K562 (cell line): ENCODE data around the gene GPR183. TPM values are rescaled to one million over a fixed set of nuclear protein-coding genes. Genes with fewer than 3 reads are reported as not detected.

Source experiments
- ATAC-seq: fragments of 200-7000 bp; cut with Tn5 transposase; 3 replicates; pipeline ENCODE4 v1.9.1; 2020; ENCODE audit warnings: moderate library complexity
- BruUV-seq: library from RNA; stranded (reverse); fragments of 400-500 nt; replicated peaks from 2 replicates; lab custom pipeline; 2021; lab: Mats Ljungman, UMichigan
- CTCF ChIA-PET: fragments of 300-600 bp; formaldehyde crosslinking; extraction: SDS; loops from one replicate; lab custom pipeline; 2021; ENCODE audit warnings: low intra/inter-chr PET ratio; lab: Yijun Ruan, JAX
- POLR2A ChIA-PET: fragments of 300-600, 350-650 bp; sonication (Branson Sonifier 250); formaldehyde crosslinking; extraction: SDS; loops from one replicate; lab custom pipeline; 2021; ENCODE audit warnings: antibody characterized with exemption, inconsistent platforms; lab: Yijun Ruan, JAX
- DNase-seq, 4 experiments: peaks; one replicate each; pipeline versions ENCODE4 v3.0.0 to v3.0.0-alpha.2; 2011 to 2018; ENCODE audit warnings: low spot score in 3 of 4, mixed read lengths in 3 of 4; ENCODE audit errors: extremely low read depth in 1 of 4
- FAIRE-seq: peaks from 2 replicates; lab custom pipeline; 2011; peaks lifted over from hg19 to GRCh38; lab: Jason Lieb, UNC
- H2AFZ ChIP-seq: 2 replicates; pipeline ENCODE4 v1.6.0; 2011; ENCODE audit warnings: low read depth, low read length, control low read depth, inconsistent platforms
- H3K27ac ChIP-seq: fragments of 200-600 bp; 3 replicates; pipeline ENCODE4 v1.8.0; 2011; ENCODE audit warnings: low read depth, mild to moderate bottlenecking, control low read depth, inconsistent platforms, low read length, moderate library complexity, mixed read lengths; ENCODE audit errors: extremely low read depth
- H3K27me3 ChIP-seq, 2 experiments: fragments of 300-600 bp in 1 of 2; 2 replicates in 1 of 2; 3 replicates in 1 of 2; pipeline versions ENCODE4 v1.6.0 to v1.8.0; 2011; ENCODE audit warnings: inconsistent platforms in 2 of 2, low read length in 2 of 2, mild to moderate bottlenecking in 1 of 2, mixed read lengths in 1 of 2, moderate library complexity in 1 of 2; ENCODE audit not compliant: control insufficient read depth in 2 of 2, insufficient read depth in 2 of 2
- H3K36me3 ChIP-seq: fragments of 300-600 bp; 3 replicates; pipeline ENCODE4 v1.8.0; 2011; ENCODE audit warnings: mild to moderate bottlenecking, low read length, inconsistent platforms; ENCODE audit not compliant: control insufficient read depth, insufficient read depth
- H3K4me1 ChIP-seq, 2 experiments: fragments of 200-600 bp in 1 of 2; replicated peaks in 1 of 2; 2 replicates in 1 of 2; 3 replicates in 1 of 2; pipeline versions ENCODE4 v1.5.1 to v1.8.0; 2011; ENCODE audit warnings: inconsistent platforms in 2 of 2, low read length in 2 of 2, mild to moderate bottlenecking in 1 of 2, mixed read lengths in 1 of 2, moderate library complexity in 1 of 2; ENCODE audit not compliant: control insufficient read depth in 2 of 2, insufficient read depth in 2 of 2
- H3K4me2 ChIP-seq: 2 replicates; pipeline ENCODE4 v1.6.1; 2011; ENCODE audit warnings: low read length, control low read depth, inconsistent platforms, mixed read lengths; ENCODE audit not compliant: insufficient read depth
- H3K4me3 ChIP-seq: fragments of 200-600 bp; sonication (generic), shearing (Covaris generic); 2 replicates; pipeline ENCODE4 v1.5.1; 2016; ENCODE audit warnings: control low read depth, inconsistent platforms
- H3K79me2 ChIP-seq: fragments of 200-600 bp; 3 replicates; pipeline ENCODE4 v1.8.0; 2011; ENCODE audit warnings: low read length, inconsistent platforms; ENCODE audit not compliant: control insufficient read depth, insufficient read depth
- H3K9ac ChIP-seq, 2 experiments: 2 replicates each; pipeline versions ENCODE4 v1.6.0 to v1.6.1; 2011; ENCODE audit warnings: low read depth in 2 of 2, low read length in 2 of 2, control low read depth in 1 of 2, inconsistent platforms in 1 of 2, mild to moderate bottlenecking in 1 of 2, mixed read lengths in 1 of 2; ENCODE audit not compliant: insufficient read depth in 1 of 2
- H3K9me1 ChIP-seq: one replicate; pipeline ENCODE4 v1.6.0; 2011; ENCODE audit warnings: inconsistent platforms, mild to moderate bottlenecking, low read length, moderate library complexity; ENCODE audit not compliant: control insufficient read depth, insufficient read depth
- H3K9me3 ChIP-seq: replicated peaks from 2 replicates; pipeline ENCODE4 v1.5.1; 2011; ENCODE audit warnings: low read depth, low read length, inconsistent platforms; ENCODE audit not compliant: control insufficient read depth, insufficient read depth
- H4K20me1 ChIP-seq: replicated peaks from 2 replicates; pipeline ENCODE4 v1.6.1; 2011; ENCODE audit warnings: low read length, inconsistent platforms, mixed read lengths; ENCODE audit not compliant: control insufficient read depth, insufficient read depth
- GABPB1 ChIP-seq: sonication (generic); formaldehyde crosslinking; IDR thresholded peaks from 2 replicates; pipeline ENCODE4 v1.8.0; 2022; ENCODE audit warnings: mild to moderate bottlenecking, missing genetic modification reagents
- HEY1 ChIP-seq: fragments of 250-450 bp; sonication (Bioruptor Pico); IDR thresholded peaks from 2 replicates; pipeline ENCODE4 v1.5.0; 2020; ENCODE audit warnings: mild to moderate bottlenecking, moderate library complexity, borderline replicate concordance
- KLF10 ChIP-seq: fragments of 250-450 bp; sonication (Bioruptor Pico); IDR thresholded peaks from 2 replicates; pipeline ENCODE4 v1.6.1; 2021; ENCODE audit warnings: matching md5 sums
- NCOA1 ChIP-seq: fragments of 450-650 bp; IDR thresholded peaks from 2 replicates; pipeline ENCODE4 v1.6.1; 2016; ENCODE audit warnings: low read depth
- NCOA4 ChIP-seq: fragments of 450-650 bp; IDR thresholded peaks from 2 replicates; pipeline ENCODE4 v1.6.1; 2018; ENCODE audit warnings: mild to moderate bottlenecking; ENCODE audit not compliant: partially characterized antibody
- PML ChIP-seq: IDR thresholded peaks from 2 replicates; pipeline ENCODE4 v1.6.1; 2012; ENCODE audit warnings: low read length, inconsistent platforms
- RBM22 ChIP-seq: fragments of 200-400 bp; formaldehyde crosslinking; IDR thresholded peaks from 2 replicates; pipeline ENCODE4 v1.6.1; 2018; ENCODE audit warnings: low read length, low read depth; ENCODE audit not compliant: poor library complexity, severe bottlenecking
- ZNF445 ChIP-seq: fragments of 250-450 bp; sonication (Bioruptor Pico); IDR thresholded peaks from 2 replicates; pipeline ENCODE4 v1.4.0; 2020; ENCODE audit warnings: low read depth, mild to moderate bottlenecking, moderate library complexity
- ZNF696 ChIP-seq: fragments of 250-450 bp; sonication (Bioruptor Pico); conservative IDR thresholded peaks from 2 replicates; pipeline ENCODE4 v1.4.0; 2020; ENCODE audit warnings: mild to moderate bottlenecking, moderate library complexity
- ZZZ3 ChIP-seq: fragments of 450-650 bp; IDR thresholded peaks from 2 replicates; pipeline ENCODE4 v1.6.1; 2016; ENCODE audit warnings: antibody characterized with exemption, mild to moderate bottlenecking, moderate library complexity
- WGBS: fragments of 100-300 bp; shearing (Covaris generic); methylation state at CpG from one replicate; pipeline ENCODE4 v1.1.6; 2016; ENCODE audit warnings: low coverage, mixed read lengths; ENCODE audit not compliant: insufficient coverage; ENCODE audit errors: missing lambda C conversion rate; 5-methylcytosine and 5-hydroxymethylcytosine counted together
- in situ Hi-C: fragments of 300-500 bp; cut with MboI; formaldehyde crosslinking; loops from 4 replicates; pipeline ENCODE4 v1.15.0; 2018; ENCODE audit warnings: inconsistent platforms, mixed read lengths
- intact Hi-C: fragments of 100-400 bp; cut with micrococcal nuclease; formaldehyde crosslinking; loops from 2 replicates; pipeline ENCODE4 v1.14.2; 2022
- polyA plus RNA-seq, 8 experiments: library from polyadenylated mRNA; depleted of rRNA in 4 of 8; stranded (reverse) in 5 of 8; unstranded in 3 of 8; fragments of >200 nt; fragmentation: Nextera tagmentation in 2 of 8; fragmentation: Illumina TruSeq in 1 of 8; extraction: Ambion mirVana in 2 of 8; extraction: Trizol in 1 of 8; gene quantifications; 2 replicates each; pipeline versions ENCODE4 v1.2.1 to v1.2.3, GENCODE V29; 2011 to 2014; ENCODE audit warnings: inconsistent platforms in 1 of 8, missing spikeins in 1 of 8
- total RNA-seq, 7 experiments: library from RNA; depleted of rRNA in 6 of 7; stranded (reverse); fragments of >200 nt in 6 of 7; fragmentation: Illumina TruSeq in 2 of 7; extraction: Trizol in 2 of 7; gene quantifications; 2 replicates each; pipeline versions ENCODE4 v1.2.1 to v1.2.3, GENCODE V29; 2011 to 2021; ENCODE audit warnings: low replicate concordance in 1 of 7
- TF ChIP-seq, protein P1 (sequence below): fragments of 450-650 bp; IDR thresholded peaks from 2 replicates; pipeline ENCODE4 v1.6.1; 2014; ENCODE audit warnings: low read depth, mild to moderate bottlenecking, moderate library complexity, borderline replicate concordance
- TF ChIP-seq, protein P2 (sequence below): sonication (generic); formaldehyde crosslinking; IDR thresholded peaks from 2 replicates; pipeline ENCODE4 v1.8.0; 2022; ENCODE audit warnings: mild to moderate bottlenecking, missing genetic modification reagents

Gene GPR183
- total and polyA plus RNA-seq, 9 of the 15 experiments (the other 6 are each of a cell fraction or from before 2014, with no cell fraction given): 1.3 to 10.2 (median 3.7) TPM

DNA sequence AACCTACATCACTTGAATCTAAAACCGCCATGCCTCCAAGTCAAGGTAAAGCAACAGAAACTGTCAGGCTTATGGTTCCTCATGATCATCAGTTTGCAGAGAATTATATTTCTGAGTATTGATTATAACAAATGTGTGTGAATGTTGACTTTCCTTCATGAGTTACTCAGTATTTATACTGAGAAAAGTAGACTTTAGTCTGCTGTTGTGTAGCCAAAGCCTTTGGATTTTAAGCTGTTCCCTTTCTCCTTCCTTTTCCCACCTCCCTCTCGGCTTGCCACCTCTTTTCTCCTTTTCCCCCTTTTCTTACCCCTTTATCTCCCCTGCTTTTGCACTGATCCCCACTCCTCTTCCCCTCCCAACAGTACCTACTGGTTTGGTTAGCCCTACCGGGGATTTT lies 28.4 kb downstream of the GPR183 start:
- ATAC-seq (no peak), FAIRE-seq (no peak), DNase-seq (no peak)
- no peak overlapping the region for H2AFZ ChIP-seq
- 77% methylated on average over 3 of the region's 3 CpGs for WGBS
- H3K4me2 ChIP-seq: no peak overlapping the region
- H3K9ac ChIP-seq: no peak overlapping the region
- no TSS peak for BruUV-seq
- CTCF ChIA-PET: no interaction called here
- no peak overlapping the region for H3K27ac ChIP-seq
- H3K4me3 ChIP-seq: no peak overlapping the region
- H3K36me3 ChIP-seq: peaks cover 26% of the 10 kb centered on the region; the same call in 2 of the 3 replicates
- no peaks in the 10 kb centered on the region; a peak in 1 of 5 replicates for H3K4me1 ChIP-seq
- POLR2A ChIA-PET: no interaction called here
- in situ Hi-C loops (no loop called here), intact Hi-C loops (no loop called here)
- no peaks in the 10 kb centered on the region for H3K9me3 ChIP-seq
- no peaks in the 10 kb centered on the region; the same call in 2 of the 3 replicates for H3K79me2 ChIP-seq
- TF ChIP-seq, protein P1, sequence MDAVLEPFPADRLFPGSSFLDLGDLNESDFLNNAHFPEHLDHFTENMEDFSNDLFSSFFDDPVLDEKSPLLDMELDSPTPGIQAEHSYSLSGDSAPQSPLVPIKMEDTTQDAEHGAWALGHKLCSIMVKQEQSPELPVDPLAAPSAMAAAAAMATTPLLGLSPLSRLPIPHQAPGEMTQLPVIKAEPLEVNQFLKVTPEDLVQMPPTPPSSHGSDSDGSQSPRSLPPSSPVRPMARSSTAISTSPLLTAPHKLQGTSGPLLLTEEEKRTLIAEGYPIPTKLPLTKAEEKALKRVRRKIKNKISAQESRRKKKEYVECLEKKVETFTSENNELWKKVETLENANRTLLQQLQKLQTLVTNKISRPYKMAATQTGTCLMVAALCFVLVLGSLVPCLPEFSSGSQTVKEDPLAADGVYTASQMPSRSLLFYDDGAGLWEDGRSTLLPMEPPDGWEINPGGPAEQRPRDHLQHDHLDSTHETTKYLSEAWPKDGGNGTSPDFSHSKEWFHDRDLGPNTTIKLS: no peak
- no peak for TF ChIP-seq ZNF445 (CRISPR knock-in tag)
- TF ChIP-seq RBM22: no peak
- TF ChIP-seq KLF10 (CRISPR knock-in tag): no peak
- TF ChIP-seq ZZZ3: no peak
- TF ChIP-seq, protein P2, sequence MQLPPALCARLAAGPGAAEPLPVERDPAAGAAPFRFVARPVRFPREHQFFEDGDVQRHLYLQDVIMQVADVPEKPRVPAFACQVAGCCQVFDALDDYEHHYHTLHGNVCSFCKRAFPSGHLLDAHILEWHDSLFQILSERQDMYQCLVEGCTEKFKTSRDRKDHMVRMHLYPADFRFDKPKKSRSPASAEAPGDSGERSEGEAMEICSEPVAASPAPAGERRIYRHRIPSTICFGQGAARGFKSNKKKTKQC (CRISPR knock-in tag): no peak
- TF ChIP-seq HEY1 (CRISPR knock-in tag): no peak
- TF ChIP-seq GABPB1 (CRISPR knock-in tag): no peak
- TF ChIP-seq PML: no peak
- TF ChIP-seq NCOA1: no peak
- no peak for TF ChIP-seq ZNF696 (CRISPR knock-in tag)
- TF ChIP-seq NCOA4: no peak
- H3K9me1 ChIP-seq: no peaks in the 10 kb centered on the region
- no peaks in the 10 kb centered on the region for H3K27me3 ChIP-seq
- no peaks in the 10 kb centered on the region for H4K20me1 ChIP-seq
